ENCODE measurements around the gene ERBB3. TPM values are rescaled to one million over a fixed set of nuclear protein-coding genes. Genes with fewer than 3 reads are reported as not detected.

The ERBB3 gene
- total RNA-seq, 4 donors from 2014 or later = 0.77 to 29.0 (median 6.5) TPM

DNA sequence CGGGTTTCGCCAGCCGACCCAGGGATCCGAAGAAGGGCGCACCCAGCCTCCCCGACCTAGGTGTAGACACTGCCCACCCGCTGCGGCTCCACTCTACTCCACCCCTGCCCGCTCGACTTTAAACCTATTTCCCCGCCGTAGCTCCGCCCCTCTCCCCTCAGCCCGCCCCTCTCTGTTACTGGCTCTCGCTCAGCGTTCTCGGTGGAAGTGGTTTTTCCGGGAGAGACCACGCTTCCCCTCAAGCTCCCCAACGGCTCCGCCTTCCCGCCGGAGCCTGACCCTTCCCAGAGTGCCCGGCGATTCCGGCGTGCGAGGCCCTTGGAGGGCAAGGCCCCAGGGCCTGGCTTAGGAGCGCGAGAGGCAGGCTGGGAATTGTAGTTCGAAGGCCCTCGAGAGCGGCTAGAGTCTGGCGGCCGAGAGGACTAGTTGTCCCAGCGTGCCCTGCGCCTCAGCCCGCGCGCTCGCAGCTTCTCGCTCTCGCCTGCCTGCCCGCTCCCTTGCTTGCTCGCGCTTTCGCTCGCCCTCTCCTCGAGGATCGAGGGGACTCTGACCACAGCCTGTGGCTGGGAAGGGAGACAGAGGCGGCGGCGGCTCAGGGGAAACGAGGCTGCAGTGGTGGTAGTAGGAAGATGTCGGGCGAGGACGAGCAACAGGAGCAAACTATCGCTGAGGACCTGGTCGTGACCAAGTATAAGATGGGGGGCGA lies 24.3 kb downstream of the ERBB3 start, which contains the start of gene PA2G4:
Gene PA2G4, plus strand, starts transcription at position 451 of the 706 bp plus-strand sequence. Its CDS starts 179 bp downstream, at position 630.
- H3K4me3 ChIP-seq = peak within 1 kb of the TSS; percentile 86 to 89
- peak within 1 kb of the TSS; percentile 82 to 88 for H3K27ac ChIP-seq
- TF ChIP-seq POLR2A (IDR thresholded peaks at IDR 0.05) = peak; percentile 84 to 90
- TF ChIP-seq, protein P1, sequence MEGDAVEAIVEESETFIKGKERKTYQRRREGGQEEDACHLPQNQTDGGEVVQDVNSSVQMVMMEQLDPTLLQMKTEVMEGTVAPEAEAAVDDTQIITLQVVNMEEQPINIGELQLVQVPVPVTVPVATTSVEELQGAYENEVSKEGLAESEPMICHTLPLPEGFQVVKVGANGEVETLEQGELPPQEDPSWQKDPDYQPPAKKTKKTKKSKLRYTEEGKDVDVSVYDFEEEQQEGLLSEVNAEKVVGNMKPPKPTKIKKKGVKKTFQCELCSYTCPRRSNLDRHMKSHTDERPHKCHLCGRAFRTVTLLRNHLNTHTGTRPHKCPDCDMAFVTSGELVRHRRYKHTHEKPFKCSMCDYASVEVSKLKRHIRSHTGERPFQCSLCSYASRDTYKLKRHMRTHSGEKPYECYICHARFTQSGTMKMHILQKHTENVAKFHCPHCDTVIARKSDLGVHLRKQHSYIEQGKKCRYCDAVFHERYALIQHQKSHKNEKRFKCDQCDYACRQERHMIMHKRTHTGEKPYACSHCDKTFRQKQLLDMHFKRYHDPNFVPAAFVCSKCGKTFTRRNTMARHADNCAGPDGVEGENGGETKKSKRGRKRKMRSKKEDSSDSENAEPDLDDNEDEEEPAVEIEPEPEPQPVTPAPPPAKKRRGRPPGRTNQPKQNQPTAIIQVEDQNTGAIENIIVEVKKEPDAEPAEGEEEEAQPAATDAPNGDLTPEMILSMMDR (IDR thresholded peaks at IDR 0.05) = peak in 3 of 4 experiments; percentile 18 to 43 (median 19)
- peak; percentile 97 to 98 for DNase-seq
- peaks cover 0 to 7% of the 10 kb centered on the region in 2 donors for H3K4me1 ChIP-seq
- no peaks in the 10 kb centered on the region for H3K9me3 ChIP-seq
- H3K36me3 ChIP-seq = no peaks in the 10 kb centered on the region
- H3K27me3 ChIP-seq = no peaks in the 10 kb centered on the region
- intact Hi-C loops (cut with DNase I; ENCODE audit: low total_unique reads) = no loop called here

DNA sequence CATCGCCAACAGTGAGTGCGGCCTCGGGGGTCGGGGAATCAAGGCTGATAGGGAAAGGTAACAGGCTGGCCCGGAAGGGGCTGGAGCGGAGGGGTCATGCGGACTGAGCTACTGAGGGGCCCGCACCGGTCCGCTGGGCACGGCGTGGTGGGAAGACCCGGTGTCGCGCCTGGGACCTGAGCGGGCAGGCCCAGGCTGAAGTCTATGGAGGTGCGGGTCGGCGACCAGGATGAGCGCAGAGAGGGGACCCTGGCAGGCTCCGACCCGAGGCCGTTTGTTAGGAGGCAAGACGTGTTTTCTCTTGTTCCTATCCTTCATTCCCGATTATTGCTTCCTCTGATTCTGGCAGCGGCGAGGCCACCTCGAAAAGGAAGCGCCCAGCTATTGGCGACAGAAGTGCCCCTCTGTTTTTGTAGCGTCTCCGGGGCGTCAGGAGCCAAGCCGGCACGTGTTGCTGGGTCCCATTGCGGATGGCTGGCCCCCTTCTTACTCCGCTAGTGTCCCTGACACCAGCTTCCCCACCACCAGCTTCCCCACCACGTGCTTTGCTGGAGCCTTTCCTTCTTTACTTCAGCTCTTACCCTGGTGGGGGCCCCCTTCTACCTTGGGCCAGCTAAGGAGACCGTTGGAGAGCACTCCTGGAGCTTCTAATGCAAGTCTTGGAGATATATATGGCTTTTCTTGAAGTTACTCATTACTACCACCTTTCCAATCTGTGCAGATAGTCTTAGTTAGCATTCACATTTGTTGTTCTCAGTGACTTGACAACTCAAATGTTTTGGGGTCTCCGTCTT lies 25.0 kb downstream of the ERBB3 start:
- Histone ChIP-seq H3K36me3 (no peaks in the 10 kb centered on the region), H3K4me3 (peak overlapping the region; percentile 86 to 89), H3K27ac (peak overlapping the region; percentile 82 to 88), H3K9me3 (no peaks in the 10 kb centered on the region), H3K27me3 (no peaks in the 10 kb centered on the region), H3K4me1 (peaks cover 0 to 7% of the 10 kb centered on the region in 2 donors)
- TF ChIP-seq POLR2A (IDR thresholded peaks at IDR 0.05) = no peak
- TF ChIP-seq, protein P1 (IDR thresholded peaks at IDR 0.05) = no peak
- no peak for DNase-seq
- intact Hi-C loops (cut with DNase I; ENCODE audit: low total_unique reads) = no loop called here

DNA sequence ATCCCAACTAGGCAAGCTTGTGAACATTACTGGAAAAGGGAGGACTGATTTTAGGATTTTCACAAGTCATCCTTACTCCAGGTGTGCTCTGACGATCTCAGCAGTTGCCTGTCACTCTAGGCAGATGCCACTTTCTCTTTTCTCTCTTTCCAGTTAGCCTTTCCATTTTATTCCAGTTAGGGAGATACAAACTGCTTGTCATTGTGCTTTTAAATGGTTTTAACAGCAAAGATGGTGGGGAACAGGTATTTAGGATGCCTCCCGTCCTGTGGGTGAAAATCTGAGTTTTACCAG lies 25.6 kb downstream of the ERBB3 start:
- Histone ChIP-seq H3K27ac (peak overlapping the region; percentile 82 to 88), H3K36me3 (no peaks in the 10 kb centered on the region), H3K4me3 (peak overlapping the region; percentile 86 to 89), H3K9me3 (no peaks in the 10 kb centered on the region), H3K27me3 (no peaks in the 10 kb centered on the region), H3K4me1 (peaks cover 0 to 7% of the 10 kb centered on the region in 2 donors)
- TF ChIP-seq POLR2A (IDR thresholded peaks at IDR 0.05) = no peak
- TF ChIP-seq, protein P1 (IDR thresholded peaks at IDR 0.05) = no peak
- intact Hi-C loops (cut with DNase I; ENCODE audit: low total_unique reads) = no loop called here
- DNase-seq = no peak

DNA sequence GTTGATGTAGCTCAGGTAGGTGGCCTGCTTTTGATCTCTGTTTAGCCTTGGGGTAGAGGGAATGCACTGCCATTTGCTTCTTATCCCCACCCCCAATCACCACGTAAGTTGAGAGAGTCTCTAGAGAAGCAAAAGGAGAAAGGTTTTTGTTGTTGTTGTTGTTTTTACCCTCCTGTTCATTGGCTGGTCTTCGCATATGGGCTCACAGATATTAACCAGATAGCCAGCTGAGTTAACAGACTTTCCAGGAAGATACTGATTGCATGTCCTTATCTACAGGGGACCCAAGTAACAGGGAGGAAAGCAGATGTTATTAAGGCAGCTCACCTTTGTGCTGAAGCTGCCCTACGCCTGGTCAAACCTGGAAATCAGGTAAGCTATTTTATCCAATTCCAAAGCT lies 27.3 kb downstream of the ERBB3 start:
- intact Hi-C loops (cut with DNase I; ENCODE audit: low total_unique reads) = no loop called here
- no peaks in the 10 kb centered on the region for H3K36me3 ChIP-seq
- H3K4me3 ChIP-seq = no peak overlapping the region
- no peaks in the 10 kb centered on the region for H3K9me3 ChIP-seq
- H3K27me3 ChIP-seq = no peaks in the 10 kb centered on the region
- peaks cover 0 to 7% of the 10 kb centered on the region in 2 donors for H3K4me1 ChIP-seq
- H3K27ac ChIP-seq = no peak overlapping the region
- TF ChIP-seq, protein P1 (IDR thresholded peaks at IDR 0.05) = no peak
- no peak for TF ChIP-seq POLR2A (IDR thresholded peaks at IDR 0.05)
- no peak for DNase-seq

DNA sequence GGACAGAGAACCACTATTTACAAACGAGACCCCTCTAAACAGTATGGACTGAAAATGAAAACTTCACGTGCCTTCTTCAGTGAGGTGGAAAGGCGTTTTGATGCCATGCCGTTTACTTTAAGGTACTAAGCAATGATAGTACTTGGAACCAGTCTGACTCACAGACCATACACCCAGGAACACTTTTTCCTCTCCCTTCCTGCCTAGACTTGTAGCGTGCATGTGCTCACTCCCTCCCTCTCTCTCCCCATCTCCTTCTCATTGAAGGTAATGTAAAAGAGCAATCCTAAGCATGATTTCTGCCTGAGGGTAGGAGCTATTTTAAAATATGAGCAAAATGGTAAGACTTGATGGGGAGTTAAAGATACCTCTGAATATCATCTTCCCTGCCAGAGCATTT lies 30.6 kb downstream of the ERBB3 start:
- no peaks in the 10 kb centered on the region for H3K27me3 ChIP-seq
- H3K4me3 ChIP-seq = no peak overlapping the region
- no peaks in the 10 kb centered on the region for H3K36me3 ChIP-seq
- no peak for TF ChIP-seq POLR2A (IDR thresholded peaks at IDR 0.05)
- TF ChIP-seq, protein P1 (IDR thresholded peaks at IDR 0.05) = no peak
- H3K4me1 ChIP-seq = no peaks in the 10 kb centered on the region
- no peaks in the 10 kb centered on the region for H3K9me3 ChIP-seq
- H3K27ac ChIP-seq = no peak overlapping the region
- intact Hi-C loops (cut with DNase I; ENCODE audit: low total_unique reads) = no loop called here
- no peak for DNase-seq
